Upper lobe of left lung (tissue), 4 donors: ENCODE measurements around the gene CIAO2A.

Source experiments
- POLR2AphosphoS5 ChIP-seq, 2 donors: sonication (generic); formaldehyde crosslinking; IDR thresholded peaks; one replicate each; pipeline ENCODE4 v1.5.1; 2017; ENCODE audit warnings: antibody characterized with exemption in 2 of 2
- TF ChIP-seq, protein P1 (sequence below), 6 experiments: fragments of 450-650 bp in 4 of 6; fragments of 200-600 bp in 2 of 6; sonication (generic) in 2 of 6; IDR thresholded peaks; one replicate each; pipeline ENCODE4 v1.5.1; 2016 to 2019; ENCODE audit warnings: antibody characterized with exemption in 6 of 6

GRCh38 chr15:64107337-64107736, 13.7 kb upstream of the CIAO2A start:
- TF ChIP-seq, protein P1, sequence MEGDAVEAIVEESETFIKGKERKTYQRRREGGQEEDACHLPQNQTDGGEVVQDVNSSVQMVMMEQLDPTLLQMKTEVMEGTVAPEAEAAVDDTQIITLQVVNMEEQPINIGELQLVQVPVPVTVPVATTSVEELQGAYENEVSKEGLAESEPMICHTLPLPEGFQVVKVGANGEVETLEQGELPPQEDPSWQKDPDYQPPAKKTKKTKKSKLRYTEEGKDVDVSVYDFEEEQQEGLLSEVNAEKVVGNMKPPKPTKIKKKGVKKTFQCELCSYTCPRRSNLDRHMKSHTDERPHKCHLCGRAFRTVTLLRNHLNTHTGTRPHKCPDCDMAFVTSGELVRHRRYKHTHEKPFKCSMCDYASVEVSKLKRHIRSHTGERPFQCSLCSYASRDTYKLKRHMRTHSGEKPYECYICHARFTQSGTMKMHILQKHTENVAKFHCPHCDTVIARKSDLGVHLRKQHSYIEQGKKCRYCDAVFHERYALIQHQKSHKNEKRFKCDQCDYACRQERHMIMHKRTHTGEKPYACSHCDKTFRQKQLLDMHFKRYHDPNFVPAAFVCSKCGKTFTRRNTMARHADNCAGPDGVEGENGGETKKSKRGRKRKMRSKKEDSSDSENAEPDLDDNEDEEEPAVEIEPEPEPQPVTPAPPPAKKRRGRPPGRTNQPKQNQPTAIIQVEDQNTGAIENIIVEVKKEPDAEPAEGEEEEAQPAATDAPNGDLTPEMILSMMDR (IDR thresholded peaks at IDR 0.05): no peak
- TF ChIP-seq POLR2AphosphoS5 (IDR thresholded peaks at IDR 0.05): no peak
